ENCODE measurements around the gene GLRA3.

DNA sequence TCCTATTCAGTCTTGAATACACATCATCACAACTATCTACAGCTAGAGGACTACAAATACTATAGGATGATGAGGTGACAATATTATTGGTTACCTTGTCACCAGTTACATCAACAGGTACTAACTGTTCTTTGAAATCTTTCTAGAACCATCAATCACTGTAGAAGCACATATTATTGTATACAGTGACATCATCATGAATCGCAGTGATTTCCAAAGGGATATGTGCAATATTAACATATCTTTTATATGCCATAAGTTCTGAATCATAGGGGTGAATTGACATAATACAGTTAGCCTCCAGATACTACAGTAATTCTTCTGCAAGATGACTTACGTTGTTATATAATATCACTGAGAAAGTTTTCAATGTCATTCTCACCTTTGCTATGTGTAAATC, 201.6 kb downstream of the GLRA3 start:
- TF ChIP-seq, protein P1, sequence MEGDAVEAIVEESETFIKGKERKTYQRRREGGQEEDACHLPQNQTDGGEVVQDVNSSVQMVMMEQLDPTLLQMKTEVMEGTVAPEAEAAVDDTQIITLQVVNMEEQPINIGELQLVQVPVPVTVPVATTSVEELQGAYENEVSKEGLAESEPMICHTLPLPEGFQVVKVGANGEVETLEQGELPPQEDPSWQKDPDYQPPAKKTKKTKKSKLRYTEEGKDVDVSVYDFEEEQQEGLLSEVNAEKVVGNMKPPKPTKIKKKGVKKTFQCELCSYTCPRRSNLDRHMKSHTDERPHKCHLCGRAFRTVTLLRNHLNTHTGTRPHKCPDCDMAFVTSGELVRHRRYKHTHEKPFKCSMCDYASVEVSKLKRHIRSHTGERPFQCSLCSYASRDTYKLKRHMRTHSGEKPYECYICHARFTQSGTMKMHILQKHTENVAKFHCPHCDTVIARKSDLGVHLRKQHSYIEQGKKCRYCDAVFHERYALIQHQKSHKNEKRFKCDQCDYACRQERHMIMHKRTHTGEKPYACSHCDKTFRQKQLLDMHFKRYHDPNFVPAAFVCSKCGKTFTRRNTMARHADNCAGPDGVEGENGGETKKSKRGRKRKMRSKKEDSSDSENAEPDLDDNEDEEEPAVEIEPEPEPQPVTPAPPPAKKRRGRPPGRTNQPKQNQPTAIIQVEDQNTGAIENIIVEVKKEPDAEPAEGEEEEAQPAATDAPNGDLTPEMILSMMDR (conservative IDR thresholded peaks at IDR 0.05; ENCODE audit: low read depth in 2 of 2) = no peak
- no peak for TF ChIP-seq POLR2AphosphoS5 (IDR thresholded peaks at IDR 0.05; ENCODE audit: low read depth)
- TF ChIP-seq EZH2phosphoT487 (IDR thresholded peaks at IDR 0.05; ENCODE audit: unreplicated experiment) = no peak
- TF ChIP-seq JUNB (IDR thresholded peaks at IDR 0.05; ENCODE audit: unreplicated experiment) = no peak
- TF ChIP-seq EZH2 (IDR thresholded peaks at IDR 0.05; ENCODE audit: low read depth, unreplicated experiment) = no peak
- TF ChIP-seq, protein P2, sequence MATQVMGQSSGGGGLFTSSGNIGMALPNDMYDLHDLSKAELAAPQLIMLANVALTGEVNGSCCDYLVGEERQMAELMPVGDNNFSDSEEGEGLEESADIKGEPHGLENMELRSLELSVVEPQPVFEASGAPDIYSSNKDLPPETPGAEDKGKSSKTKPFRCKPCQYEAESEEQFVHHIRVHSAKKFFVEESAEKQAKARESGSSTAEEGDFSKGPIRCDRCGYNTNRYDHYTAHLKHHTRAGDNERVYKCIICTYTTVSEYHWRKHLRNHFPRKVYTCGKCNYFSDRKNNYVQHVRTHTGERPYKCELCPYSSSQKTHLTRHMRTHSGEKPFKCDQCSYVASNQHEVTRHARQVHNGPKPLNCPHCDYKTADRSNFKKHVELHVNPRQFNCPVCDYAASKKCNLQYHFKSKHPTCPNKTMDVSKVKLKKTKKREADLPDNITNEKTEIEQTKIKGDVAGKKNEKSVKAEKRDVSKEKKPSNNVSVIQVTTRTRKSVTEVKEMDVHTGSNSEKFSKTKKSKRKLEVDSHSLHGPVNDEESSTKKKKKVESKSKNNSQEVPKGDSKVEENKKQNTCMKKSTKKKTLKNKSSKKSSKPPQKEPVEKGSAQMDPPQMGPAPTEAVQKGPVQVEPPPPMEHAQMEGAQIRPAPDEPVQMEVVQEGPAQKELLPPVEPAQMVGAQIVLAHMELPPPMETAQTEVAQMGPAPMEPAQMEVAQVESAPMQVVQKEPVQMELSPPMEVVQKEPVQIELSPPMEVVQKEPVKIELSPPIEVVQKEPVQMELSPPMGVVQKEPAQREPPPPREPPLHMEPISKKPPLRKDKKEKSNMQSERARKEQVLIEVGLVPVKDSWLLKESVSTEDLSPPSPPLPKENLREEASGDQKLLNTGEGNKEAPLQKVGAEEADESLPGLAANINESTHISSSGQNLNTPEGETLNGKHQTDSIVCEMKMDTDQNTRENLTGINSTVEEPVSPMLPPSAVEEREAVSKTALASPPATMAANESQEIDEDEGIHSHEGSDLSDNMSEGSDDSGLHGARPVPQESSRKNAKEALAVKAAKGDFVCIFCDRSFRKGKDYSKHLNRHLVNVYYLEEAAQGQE (IDR thresholded peaks at IDR 0.05; ENCODE audit: unreplicated experiment) = no peak
- no peak for TF ChIP-seq NANOG (IDR thresholded peaks at IDR 0.05; ENCODE audit: borderline replicate concordance)
- TF ChIP-seq ZNF114 (CRISPR knock-in tag; IDR thresholded peaks at IDR 0.05) = no peak
- no peak for TF ChIP-seq ZNF331 (CRISPR knock-in tag; IDR thresholded peaks at IDR 0.05; ENCODE audit: low read depth)
- TF ChIP-seq ZNF462 (CRISPR knock-in tag; IDR thresholded peaks at IDR 0.05) = no peak

Measured in GM23338 (cell line).